HG03060 (cell line): ENCODE results near the gene MPP1.
A peak's percentile ranks its signal among the peaks of the same experiment; 100 is the strongest.

ENCODE experiments used
- ATAC-seq: cut with Tn5 transposase; IDR thresholded peaks from one replicate; pipeline ENCODE4 v1.9.1; 2021; ENCODE audit warnings: low read depth, moderate number of reproducible peaks; ENCODE audit not compliant: unreplicated experiment

The MPP1 gene

DNA sequence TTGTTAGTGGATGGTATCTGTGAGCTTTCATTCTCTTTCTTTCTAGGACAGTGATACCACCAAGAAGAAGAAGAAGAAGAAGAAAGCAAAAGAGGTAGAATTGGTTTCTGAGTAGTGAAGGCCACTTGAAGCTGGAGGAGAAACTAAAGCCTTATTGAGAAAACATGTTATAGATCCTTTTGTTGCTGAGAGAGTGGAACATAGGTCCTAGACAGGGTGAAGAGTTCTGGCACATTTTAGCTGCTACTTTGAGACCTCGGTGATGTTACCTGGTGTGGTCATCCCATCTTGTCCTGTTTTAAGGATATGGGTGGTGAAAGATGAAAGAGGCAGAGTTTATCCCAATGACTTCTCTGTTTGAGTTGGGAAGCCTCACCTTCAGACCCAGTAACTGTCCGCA lies 28.5 kb downstream of the MPP1 start:
- ATAC-seq = no peak

DNA sequence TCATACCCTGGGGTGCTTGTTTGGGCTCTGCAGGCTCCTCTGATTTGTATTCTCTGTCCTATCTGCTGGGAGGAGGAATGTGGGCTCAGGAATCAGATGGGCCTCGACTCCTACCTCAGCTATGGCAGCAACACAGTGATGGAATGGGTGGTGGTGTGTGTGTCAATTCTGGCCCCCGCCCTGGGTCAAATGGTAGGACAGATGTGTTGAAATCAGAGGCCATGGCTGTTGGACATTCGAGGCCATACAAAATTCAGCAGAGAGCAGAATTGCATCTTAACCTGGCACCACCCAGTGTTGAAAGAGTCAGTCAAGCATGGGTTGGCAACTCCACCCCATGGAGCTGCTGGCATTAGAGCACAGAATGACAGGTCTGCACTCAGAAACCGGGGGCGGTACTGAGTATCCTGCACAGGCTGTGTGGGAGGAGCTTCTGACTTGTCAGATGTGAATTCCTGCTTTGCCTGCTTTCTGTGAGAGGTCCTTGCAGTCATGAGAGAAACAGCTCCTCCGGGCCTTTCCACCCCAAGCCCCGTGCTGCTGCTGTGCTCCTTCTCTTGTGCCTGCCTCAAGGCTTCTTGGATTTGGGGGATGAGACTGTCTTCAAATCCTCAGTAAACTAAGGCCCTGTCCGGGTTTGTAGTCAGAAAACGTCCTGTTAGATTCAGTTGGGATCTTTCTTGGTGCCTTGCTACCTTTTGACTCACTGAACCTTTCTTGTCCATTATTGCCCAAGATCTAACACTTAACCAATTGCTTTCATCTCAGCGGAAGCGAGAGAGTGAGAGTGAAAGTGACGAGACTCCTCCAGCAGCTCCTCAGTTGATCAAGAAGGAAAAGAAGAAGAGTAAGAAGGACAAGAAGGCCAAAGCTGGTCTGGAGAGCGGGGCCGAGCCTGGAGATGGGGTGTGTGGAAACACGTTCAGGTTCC lies 29.6 kb downstream of the MPP1 start:
- ATAC-seq = no peak

DNA sequence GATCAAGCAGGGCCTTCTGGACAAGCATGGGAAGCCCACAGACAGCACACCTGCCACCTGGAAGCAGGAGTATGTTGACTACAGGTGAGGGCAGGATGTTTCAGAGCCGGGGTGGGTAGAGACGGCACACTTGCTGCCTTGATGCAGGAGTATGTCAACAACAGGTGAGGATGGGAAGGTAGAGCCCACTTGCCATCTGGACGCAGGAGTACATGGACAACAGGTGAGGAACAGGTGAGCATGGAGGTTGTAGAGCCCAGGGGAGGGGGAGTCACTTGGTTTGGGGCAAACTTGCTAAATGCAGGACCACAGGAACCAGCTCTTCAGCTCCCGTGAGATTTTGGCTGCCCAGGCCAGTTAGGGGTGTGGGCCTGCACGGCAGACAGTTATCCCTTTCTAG lies 30.7 kb downstream of the MPP1 start:
- no peak for ATAC-seq

DNA sequence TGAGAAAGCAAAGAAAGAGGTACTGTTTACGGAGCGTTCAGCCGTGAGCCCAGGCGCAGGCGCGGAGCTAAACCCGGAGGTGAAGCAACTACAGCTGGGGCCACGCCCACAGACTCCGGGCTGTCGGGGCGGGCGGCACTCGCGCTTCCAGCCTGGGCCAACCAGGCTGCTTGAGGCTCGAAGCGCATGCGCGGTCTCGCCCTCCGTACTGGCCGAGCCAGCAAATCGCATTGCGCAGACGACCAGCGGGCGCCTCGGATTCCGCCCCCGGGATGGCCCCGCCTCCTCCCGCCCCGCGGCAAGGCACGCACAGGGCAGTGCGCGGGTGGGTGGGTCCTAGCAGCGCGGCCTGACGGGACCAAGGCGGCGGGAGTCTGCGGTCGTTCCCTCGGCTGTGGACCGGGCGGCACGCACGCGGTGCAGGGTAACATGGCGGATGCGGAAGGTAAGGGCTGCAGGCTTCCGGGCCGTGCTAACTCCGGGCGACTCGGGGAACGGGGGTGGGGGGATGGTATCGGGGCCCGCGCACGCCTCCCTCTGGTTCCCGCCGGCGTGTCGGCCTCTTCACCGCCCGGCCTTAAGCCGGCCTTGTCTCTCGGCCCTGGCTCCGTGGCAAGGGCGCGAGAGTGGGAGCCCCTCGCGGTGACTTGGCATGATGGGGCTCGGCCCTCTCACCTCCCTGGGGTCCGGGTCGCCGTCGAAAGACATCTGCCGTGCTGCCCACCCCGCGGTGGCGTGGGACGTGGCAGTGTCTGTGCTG lies 42.6 kb downstream of the MPP1 start, which contains the start of gene DKC1:
Gene DKC1 (plus strand): TSS at position 328 of the 760 bp plus-strand sequence. CDS start 102 bp downstream, at position 430.
- peak; percentile 74 for ATAC-seq

DNA sequence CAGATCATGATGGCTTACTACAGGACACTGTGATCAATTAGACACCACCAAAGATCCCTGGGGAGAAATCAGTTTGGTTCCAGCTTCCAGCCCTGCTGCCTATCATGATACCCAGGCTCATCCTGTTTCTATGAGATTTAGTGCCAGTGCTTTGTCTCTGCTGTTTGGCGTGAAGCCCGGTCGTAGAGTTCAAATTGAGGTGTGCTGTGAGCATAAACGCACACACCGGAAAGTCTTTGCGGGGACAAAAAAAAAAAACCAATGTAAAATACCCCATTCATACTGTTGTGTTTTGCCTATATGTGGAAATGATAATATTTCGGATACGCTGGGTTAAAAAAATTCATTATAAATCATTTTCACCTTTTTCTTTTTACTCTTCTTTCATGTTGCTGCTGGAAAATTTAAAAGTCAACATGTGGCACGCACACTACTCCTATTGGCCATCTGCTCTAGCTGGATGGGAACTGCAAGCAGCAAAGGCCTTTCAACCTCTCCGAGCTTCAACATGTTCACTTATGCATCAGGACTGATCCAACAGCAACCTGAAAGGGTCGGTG lies 43.2 kb downstream of the MPP1 start:
- no peak for ATAC-seq

DNA sequence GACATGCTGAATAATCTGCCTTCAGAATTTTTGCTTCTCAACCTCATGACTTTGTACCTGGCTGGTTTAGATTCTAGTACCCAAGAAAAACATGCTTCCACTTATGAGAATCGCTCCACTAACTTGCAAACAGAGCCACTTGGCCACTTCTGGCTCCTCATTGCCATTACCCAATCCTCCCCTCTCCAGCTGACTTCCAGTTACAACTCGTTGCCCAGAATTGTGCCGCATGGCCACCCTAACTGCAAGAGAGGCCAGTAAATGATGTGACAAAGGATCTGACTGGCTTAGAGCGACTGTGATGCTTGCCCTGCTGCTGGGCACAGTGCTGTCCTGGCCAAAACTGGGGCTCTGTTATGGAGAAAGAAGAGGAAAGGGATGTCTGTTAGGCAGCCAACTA lies 46.6 kb downstream of the MPP1 start:
- ATAC-seq = no peak

DNA sequence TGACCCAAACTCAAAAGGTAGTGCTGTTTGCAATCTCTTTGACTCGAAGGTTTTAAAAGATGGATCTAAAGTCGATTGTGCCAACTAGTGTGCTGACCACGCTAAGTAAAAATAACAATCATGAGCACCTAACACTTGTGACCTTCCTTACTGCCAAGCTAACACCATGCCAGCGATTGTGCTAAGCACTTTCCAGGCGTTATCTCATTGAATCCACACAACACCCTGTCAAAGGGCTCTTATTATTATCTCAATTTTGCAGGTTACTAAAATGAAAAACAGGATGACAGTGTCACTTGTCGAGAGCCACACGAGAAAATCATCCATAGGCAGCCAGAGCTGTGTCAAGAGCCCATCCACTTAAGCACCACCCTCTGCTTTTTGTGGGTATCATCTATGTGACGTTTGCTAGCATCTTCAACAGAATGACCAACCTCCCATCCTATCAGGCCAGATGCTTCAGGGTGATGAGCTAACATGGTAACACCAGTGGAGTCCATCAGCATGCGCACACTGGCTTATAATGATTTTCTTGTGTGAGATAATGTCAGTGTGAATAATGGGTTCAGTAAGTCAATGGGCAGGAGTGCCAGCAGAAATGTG lies 53.5 kb downstream of the MPP1 start:
- no peak for ATAC-seq

DNA sequence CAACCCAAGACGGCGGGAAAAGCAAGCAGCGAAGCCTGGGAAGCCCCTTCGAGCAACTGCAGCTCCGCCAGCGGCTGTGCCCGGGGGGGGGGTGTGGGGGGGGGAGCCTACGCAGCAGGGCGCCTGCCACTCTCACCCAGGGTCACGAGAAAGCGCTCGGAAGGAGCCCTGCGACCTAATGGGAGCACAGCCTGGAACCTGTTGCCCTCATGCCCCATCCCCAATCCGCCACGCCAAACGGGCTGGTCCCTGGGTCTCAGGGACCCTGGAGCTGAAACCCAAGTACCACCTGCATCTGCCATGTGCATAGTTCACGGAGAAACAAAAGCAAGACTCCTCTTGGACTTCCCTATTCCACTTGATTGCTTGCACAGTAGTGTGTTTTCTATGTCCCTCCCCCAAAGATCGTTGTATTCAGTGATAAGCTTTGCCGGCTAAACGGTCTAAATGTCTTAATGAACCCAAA lies 54.0 kb downstream of the MPP1 start:
- ATAC-seq = no peak

DNA sequence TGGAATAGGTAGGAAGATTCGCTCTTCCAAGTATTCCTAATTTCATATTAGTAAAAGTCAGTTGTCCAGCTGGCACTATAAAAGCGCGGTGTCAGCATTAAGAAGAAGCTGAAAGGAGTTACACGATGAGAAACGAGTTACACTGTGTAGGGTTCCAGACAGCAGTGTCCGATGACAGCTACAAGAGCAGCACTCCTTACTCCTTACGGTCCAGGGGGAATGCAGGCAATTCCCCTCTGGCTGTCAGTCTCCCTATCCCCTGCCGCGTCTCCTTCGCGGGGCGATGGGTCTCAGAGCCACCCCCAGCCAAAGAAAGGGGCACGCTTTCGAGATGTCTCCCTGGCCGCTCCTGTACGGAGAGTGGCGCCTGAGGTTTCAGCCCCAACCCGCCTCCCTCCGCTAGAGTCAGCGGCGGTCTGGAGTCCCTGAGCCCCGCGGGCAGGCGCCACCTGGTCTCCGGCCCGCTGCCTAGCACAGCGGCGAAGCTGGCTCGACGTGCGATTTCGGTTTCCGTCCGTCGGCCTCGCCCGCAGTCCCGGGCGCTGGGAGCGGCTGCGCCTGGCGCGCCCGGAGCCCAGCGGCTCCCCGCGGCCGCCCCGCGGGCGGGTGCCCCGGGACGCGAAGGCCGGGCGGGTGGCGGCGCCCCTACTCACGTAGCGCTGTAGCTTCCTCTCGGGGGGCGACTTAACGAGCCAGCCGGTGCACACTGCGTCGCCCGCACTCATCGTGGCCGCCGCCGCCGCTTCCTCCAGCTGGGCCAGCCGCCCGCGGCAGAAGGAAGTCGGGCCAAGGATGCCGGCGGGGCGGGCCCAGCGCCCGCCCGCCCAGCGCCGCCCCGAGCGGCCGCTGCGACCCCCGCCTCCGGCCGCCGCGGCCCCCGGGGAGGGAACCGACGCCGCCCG lies 54.7 kb downstream of the MPP1 start, which contains the start of gene GAB3:
Gene GAB3 (minus strand): TSS at position 777 of the 902 bp plus-strand sequence. CDS start 52 bp downstream, at position 725.
- ATAC-seq = no peak

DNA sequence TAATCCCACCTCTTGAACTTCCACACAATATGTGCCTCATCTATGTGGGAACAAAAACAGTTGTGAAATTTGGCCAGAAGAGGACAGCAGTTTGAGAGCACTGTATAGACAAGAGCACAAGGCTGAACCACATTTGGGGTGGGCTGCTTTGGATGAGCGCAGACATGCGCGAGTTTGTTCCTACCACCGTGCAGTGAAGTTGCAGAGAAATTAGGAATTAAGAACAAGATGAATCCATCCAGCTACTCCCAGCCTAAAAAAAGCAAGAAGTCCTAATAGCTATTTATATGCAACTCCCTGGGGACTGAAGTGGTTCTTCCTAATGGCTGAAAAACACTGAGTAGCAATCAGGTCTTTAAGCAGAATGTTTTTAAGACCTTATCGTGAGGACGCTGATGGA lies 55.4 kb downstream of the MPP1 start:
- ATAC-seq = no peak

DNA sequence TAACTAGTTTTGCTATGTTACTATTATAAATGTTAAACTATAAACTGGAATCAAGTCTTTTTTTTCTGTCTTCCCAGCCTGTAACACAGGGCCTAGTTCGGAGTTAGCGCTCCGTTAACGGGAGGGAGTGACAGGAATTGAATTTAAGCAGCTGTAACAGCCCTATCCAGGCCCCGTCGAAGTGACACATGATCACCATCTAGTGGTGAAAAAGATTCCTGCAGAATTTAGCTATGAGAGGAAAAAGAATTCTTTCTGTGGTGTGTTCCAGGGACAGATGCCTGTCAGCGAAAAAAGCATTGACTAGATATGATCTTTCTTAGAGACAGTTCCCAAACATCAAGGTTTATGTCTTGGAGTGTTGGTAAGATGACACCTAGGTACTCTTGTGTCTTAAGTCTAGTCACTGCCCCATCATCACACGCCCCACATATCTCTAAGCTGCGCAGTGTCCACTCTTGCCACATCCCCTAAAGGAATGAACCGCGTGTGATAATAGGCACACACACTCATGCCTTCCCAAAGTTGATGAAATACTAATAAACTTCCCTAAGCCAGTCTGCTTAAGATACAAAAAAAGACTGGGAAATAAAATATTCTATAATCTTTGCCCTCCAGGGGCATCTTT lies 56.5 kb downstream of the MPP1 start:
- ATAC-seq = no peak

DNA sequence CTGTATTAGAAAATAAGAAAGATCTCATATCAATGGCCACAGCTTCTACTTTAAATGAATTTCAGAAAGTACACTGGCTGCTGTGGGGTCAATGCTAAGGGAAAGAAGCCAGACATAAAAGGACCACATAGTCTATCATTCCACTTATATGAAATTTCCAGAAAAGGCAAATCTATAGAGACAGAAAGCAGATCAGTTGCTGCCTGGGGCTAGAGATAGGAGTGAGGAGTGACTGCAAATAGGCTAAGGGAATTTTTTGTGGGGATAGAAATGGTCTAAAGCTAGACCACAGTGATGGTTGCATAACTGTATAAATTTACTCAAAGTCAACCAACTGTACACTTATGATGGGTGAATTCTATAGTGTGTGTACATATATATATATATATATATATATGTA lies 62.7 kb downstream of the MPP1 start:
- no peak for ATAC-seq

DNA sequence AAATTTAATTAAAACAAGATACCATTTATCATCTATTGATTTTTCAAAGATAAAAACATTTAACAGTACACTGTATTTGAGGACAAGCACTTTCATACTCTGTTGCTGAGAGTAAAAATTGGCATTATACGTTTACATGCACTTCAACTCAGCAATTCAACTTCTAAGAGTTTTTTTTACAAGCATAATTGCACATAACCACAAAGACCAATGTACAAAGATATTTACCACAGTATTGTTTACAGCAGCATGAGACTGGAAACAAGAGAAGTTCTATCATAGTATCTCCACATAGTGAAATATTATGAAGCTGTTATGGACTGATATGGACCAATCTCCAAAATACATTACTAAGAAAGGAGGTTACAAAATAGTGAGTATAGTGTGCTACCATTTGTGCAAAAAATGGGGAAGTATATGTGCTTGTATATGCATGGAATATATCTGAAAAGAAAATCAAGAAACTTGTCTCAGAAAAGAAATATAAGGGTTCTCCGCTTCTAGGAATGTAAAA lies 65.3 kb downstream of the MPP1 start:
- ATAC-seq = no peak

DNA sequence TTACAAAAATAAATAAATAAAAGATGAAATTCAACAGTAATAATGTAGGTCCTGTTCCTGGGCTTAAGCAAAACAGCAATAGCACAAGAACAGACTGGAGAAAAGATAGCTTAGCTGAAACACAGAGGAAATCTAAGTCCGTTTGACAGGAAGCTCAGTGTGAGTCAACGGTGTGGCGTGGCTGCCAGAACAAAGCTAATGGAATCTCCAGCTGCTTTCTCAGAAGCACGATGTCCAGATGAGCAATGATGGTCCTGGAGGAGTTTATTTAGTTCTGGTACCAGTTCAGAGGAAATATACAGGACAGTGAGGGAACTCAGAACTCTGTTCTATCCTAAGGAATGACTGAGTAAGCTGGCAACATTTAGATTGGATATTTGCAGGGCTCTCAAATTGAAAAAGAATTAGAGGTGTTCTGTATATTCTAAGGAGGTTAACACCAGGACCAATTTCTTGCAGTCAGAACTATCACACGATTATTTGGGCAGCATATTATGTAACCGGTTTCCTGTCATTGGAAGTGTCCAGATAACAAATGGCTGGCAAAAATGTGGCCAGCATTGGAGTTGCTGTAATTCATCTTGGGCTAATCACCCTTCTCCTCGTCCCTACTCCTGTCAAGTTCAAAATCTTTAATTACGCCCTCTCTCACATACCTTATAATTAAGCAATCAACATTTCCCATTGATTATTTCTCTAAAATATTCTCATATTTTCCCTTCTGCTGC lies 67.1 kb downstream of the MPP1 start:
- ATAC-seq = no peak

DNA sequence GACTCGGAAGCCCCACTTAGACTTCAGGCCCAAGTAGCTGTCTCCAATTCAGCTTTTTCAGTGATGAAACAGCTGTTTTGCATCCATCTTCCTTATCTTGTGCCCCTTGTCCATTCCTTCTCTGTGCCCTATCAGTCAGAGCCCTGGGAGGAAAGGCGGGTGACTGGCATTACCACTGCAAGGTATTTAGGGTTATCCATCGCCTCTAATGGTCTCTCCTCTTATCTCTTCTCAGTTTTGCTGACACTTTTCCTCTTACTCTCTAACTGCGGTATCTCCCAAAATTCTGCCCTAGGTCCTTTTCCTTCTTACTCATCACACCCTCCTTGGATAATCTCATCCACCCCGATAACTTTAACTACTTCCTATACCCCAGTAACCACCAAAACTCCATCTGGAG lies 68.1 kb downstream of the MPP1 start:
- no peak for ATAC-seq

DNA sequence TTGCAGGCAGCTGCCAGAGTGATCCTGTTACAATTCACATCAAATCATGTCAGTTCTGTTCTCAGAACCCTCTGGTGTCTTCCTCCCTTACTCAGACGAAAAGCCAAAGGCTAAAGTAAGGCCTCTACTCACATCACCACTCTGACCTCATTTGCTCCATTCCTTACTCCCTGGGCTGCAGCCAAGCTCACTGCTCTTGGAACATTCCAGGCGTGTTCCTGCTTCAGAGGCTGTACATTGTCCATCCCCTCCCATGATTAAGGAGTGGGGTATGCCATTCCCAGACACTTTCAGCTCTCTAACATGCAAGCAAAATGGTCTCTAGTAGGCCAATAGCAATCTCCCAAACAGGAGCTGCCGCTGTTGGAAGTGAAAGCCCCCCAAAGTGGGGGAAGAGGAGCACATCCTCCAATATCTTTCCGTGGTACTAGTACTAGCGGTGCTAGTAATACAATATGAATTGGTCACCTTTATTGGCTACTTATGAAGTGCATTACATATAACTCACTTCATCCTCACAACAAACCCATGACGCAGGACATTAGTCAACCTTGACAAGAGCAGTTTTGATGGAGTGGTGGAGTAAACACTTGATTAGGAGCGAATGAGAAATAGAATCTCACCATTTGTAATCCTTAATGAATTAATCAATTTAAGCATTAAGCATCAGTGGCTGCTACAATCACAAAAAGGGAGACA lies 69.4 kb downstream of the MPP1 start:
- ATAC-seq = no peak

DNA sequence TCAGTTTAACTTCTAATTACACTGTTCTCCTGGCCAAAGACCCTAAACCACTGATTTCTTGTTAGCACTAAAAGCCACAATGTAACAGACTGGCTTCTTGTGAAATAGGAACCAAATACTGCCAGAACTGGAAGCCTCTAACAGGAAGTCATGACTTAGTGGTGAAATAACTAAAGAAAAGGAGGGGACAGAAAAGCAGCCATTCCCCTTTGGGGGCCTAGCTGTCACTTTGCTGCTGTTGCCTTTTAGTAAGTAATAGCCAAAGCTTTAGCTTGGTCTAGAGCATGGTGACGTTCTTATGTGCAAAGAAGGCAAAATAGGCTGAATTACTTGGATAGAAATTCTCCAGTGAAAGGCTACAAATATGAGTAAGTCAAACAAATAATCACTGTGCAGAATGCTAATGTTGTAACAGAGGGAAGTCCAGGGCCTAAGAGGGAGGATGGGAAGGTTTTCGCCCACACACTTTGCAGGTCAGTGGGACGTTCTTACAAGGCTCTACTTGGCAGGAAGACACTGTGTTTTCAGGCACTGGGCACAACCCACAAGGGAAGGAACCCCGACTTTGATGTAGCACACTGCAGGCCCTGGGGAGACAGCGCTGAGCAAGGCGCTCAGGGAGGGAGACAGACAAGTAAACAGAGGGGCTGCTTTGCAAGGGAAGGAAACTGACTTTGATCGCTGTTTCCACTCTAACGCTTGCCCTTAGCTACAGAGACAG lies 71.1 kb downstream of the MPP1 start:
- no peak for ATAC-seq
